Liver (tissue), 3 donors: Measurements from ENCODE around the gene TPX2.

Source experiments
- ATF3 ChIP-seq: IDR thresholded peaks from 2 replicates; pipeline ENCODE4 v1.6.1; 2016; ENCODE audit warnings: antibody characterized with exemption
- CTCF ChIP-seq: fragments of 150-350 bp; IDR thresholded peaks from 2 replicates; pipeline ENCODE4 v1.5.1; 2017; ENCODE audit warnings: improper control_type of control experiment, low read depth, low read length; ENCODE audit not compliant: missing input control
- FOXA1 ChIP-seq: IDR thresholded peaks from 2 replicates; pipeline ENCODE4 v1.6.1; 2016; ENCODE audit warnings: antibody characterized with exemption
- YY1 ChIP-seq: IDR thresholded peaks from 2 replicates; pipeline ENCODE4 v1.6.1; 2016; ENCODE audit warnings: antibody characterized with exemption, mild to moderate bottlenecking
- donor health status: healthy.
- donor health status: healthy.

GRCh38 chr20:31700747-31701146 is 38.3 kb upstream of the TPX2 start:
- TF ChIP-seq ATF3, result no peak
- TF ChIP-seq CTCF, result no peak
- no peak for TF ChIP-seq YY1
- no peak for TF ChIP-seq FOXA1
